ENCODE data around the gene TNFRSF1A.

The TNFRSF1A gene

DNA sequence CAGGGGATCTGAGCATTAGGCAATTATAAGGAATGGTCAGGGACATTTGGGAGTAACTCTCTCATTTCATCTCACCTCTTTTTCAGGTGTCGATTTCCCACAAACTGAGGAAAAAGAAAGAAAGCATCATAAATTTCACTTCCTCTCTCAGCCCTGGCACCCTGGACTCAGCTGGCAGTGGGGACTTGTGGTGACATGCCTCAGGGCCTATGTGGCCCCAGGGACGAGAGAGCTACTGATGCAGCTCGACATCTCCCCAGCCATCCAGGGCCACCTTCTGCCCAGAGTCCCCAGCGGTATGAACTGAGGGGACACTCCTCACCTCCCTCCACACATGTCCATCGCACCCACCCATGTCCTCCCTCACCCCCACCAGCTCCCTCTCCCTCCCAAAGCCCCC, 11.7 kb downstream of the TNFRSF1A start:
- H3K4me3 ChIP-seq (ENCODE audit: low read length): no peak overlapping the region
- TF ChIP-seq, protein P1, sequence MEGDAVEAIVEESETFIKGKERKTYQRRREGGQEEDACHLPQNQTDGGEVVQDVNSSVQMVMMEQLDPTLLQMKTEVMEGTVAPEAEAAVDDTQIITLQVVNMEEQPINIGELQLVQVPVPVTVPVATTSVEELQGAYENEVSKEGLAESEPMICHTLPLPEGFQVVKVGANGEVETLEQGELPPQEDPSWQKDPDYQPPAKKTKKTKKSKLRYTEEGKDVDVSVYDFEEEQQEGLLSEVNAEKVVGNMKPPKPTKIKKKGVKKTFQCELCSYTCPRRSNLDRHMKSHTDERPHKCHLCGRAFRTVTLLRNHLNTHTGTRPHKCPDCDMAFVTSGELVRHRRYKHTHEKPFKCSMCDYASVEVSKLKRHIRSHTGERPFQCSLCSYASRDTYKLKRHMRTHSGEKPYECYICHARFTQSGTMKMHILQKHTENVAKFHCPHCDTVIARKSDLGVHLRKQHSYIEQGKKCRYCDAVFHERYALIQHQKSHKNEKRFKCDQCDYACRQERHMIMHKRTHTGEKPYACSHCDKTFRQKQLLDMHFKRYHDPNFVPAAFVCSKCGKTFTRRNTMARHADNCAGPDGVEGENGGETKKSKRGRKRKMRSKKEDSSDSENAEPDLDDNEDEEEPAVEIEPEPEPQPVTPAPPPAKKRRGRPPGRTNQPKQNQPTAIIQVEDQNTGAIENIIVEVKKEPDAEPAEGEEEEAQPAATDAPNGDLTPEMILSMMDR (conservative IDR thresholded peaks at IDR 0.05; ENCODE audit: low read depth, low read length): no peak
- DNase-seq (ENCODE audit: low read depth): no peak

DNA sequence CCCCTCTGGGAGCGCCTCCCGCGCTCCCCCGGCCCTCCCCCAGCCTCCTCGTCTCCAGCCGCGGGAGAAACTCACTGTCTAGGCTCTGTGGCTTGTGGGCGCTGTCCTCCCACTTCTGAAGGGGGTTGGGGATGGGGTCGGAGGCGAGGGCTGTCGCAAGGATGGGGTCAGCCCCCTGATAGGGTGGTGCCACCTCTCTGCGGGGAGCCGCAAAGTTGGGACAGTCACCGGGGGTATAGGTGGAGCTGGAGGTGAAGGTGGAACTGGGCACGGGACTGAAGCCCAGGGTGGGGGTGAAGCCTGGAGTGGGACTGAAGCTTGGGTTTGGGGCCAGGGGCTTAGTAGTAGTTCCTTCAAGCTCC, 12.2 kb downstream of the TNFRSF1A start:
- no peak overlapping the region for H3K4me3 ChIP-seq (ENCODE audit: low read length)
- TF ChIP-seq, protein P1 (conservative IDR thresholded peaks at IDR 0.05; ENCODE audit: low read depth, low read length): no peak
- no peak for DNase-seq (ENCODE audit: low read depth)

DNA sequence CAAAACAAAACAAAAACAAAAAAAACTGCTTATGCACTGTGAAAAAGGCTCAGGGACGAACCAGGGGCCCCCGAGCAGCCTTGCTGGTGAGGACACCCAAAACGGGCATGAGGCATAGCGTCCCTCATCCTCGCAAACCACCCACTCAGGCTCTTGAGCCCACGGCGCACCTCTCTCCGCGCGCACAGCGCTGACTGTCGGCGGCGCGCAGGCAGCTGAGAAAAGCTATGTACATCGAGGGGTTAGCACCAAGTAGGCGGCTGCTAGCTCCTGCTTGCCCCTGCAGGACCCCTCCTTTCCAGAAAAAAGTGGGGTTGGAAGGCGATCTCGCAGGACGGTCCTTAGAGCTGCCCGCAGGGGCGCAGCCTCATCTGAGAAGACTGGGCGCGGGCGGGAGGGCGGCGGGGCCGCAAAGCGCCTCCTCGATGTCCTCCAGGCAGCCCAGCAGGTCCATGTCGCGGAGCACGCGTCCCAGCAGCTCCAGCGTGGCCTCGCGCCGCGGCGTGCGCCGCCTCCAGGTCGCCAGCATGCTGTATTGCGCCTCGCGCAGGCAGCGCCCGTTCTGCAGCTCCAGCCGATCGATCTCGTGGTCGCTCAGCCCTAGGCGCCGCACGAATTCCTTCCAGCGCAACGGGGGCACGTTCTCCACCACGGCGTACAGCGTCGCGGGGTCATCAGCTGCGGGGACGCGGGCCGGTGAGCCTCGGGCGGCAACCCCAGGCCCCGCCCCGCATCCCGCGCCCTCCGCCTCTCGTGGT, 12.8 kb downstream of the TNFRSF1A start:
- DNase-seq (ENCODE audit: low read depth): no peak
- TF ChIP-seq, protein P1 (conservative IDR thresholded peaks at IDR 0.05; ENCODE audit: low read depth, low read length): no peak
- H3K4me3 ChIP-seq (ENCODE audit: low read length): no peak overlapping the region

DNA sequence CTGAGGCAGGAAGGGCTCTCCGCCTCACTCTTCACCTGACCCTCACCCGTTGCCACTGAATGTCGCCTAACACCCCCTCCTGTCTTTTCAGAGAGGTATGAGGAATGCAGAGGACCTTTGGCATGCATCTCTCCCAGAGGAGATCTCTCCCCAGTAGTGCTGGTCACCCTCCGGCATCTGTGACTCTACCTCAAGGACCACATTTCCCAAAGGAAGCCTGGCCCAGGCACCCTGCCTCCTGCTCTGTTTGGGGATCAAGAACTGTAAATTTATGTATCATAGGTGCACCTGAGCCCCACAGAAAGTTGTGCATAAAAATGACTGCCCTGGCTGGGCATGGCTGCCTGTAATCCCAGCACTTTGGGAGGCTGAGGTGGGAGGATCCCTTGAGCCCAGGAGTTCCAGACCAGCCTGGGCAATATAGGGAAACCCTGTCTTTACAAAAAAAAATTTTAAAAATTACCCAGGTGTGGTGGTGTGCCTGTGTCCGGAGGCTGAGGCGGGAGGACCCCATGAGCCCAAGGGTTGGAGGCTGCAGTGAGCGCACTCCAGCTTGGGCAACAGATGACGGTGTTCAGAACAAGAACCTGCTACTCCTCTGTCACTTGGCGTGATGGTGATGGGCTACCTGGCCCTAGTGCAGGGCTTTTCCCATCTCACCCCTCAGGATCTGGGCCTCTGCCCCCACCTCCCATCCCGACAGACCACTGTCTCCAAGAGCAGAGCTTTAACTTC, 13.7 kb downstream of the TNFRSF1A start:
- DNase-seq (ENCODE audit: low read depth): no peak
- no peak overlapping the region for H3K4me3 ChIP-seq (ENCODE audit: low read length)
- TF ChIP-seq, protein P1 (conservative IDR thresholded peaks at IDR 0.05; ENCODE audit: low read depth, low read length): no peak

DNA sequence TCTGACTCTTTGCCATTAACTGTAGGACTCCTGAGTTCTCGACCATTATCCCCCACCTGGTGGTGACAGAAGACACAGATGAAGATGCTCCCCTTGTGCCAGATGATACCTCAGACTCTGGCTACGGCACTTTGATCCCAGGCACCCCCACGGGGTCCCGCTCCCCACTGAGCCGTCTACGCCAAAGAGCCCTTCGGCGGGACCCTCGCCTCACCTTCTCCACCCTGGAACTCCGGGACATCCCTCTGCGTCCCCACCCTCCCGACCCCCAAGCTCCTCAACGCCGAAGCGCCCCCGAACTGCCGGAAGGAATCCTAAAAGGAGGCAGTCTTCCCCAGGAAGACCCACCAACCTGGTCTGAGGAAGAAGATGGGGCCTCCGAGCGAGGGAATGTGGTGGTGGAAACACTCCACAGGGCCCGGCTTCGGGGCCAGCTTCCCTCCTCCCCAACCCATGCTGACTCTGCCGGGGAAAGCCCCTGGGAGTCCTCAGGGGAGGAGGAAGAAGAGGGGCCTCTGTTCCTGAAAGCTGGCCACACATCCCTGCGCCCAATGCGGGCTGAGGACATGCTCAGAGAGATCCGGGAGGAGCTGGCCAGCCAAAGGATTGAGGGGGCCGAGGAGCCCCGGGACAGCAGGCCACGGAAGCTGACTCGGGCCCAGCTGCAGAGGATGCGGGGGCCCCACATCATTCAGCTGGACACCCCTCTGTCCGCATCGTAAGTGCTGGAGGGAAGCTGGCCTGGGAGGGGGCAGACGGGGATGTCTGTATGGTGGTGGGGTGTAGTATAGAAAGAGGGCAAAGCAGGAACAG, 14.4 kb downstream of the TNFRSF1A start:
- H3K4me3 ChIP-seq (ENCODE audit: low read length): no peak overlapping the region
- DNase-seq (ENCODE audit: low read depth): no peak
- TF ChIP-seq, protein P1 (conservative IDR thresholded peaks at IDR 0.05; ENCODE audit: low read depth, low read length): no peak

DNA sequence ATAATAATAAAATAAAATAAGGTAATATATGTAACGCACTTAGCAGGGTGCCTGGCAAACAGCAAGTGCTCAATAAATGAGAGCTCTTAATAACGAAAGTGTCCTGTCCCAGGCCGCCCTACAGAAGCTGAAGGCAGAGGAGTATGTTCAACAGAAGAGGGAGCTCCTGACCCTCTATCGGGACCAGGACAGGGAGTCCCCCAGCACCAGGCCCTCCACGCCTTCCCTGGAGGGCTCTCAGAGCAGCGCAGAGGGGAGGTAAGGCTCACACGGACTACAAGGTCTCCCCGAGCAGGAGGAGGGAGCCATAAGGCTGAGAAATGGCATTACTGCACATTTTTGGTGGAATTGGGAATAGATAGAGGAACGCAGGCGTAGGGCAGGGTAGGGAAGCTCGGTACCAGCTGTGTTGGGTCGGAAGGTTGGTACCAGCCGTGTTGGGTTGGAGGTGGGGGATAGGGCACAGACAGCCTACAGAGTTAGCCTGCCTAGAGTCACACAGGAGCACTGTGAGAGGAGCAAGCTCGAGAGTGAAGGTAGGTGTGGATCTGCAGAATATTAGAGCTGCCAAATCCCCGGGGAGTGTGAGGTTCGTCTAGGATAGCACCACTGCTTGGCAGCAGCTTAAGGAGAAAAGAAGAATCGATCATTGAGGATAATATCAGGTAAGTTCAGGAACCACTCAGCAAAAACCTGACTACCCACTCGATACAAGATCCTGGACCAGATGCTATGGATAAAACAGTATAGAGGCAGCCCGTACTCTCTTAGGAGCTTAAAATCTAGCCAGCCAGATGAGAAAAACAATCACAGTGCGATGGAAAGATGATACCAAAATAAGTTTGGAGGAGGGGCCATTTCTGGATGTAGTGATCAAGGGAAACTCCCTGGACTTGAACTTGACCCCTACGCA, 15.3 kb downstream of the TNFRSF1A start:
- H3K4me3 ChIP-seq (ENCODE audit: low read length): no peak overlapping the region
- DNase-seq (ENCODE audit: low read depth): no peak
- TF ChIP-seq, protein P1 (conservative IDR thresholded peaks at IDR 0.05; ENCODE audit: low read depth, low read length): peak; percentile 44

Data from retinal pigment epithelial cell (primary cell).